Prostate gland (tissue), 2 donors: Measurements from ENCODE around the gene MT1G. TPM values are rescaled to one million over a fixed set of nuclear protein-coding genes. Genes with fewer than 3 reads are reported as not detected.

Experiments
- DNase-seq: peaks from one replicate; pipeline ENCODE4 v3.0.0-alpha.2; 2019; ENCODE audit warnings: low spot score
- H3K27ac ChIP-seq, 2 donors: fragments of 200-600 bp; sonication (generic); 2 replicates each; pipeline ENCODE4 v1.5.1; 2017 to 2019
- H3K27me3 ChIP-seq: fragments of 200-600 bp; sonication (generic); replicated peaks from 2 replicates; pipeline ENCODE4 v1.5.1; 2019; ENCODE audit not compliant: insufficient read depth
- H3K36me3 ChIP-seq, 2 donors: fragments of 200-600 bp; sonication (generic); 1 replicate in 1 of 2; 2 replicates in 1 of 2; pipeline versions ENCODE4 v1.5.1 to v1.8.1; 2017 to 2019
- H3K4me1 ChIP-seq: fragments of 200-600 bp; sonication (generic); replicated peaks from 2 replicates; pipeline ENCODE4 v1.5.1; 2019
- H3K4me3 ChIP-seq, 2 donors: fragments of 200-600 bp; sonication (generic); 2 replicates each; pipeline ENCODE4 v1.5.1; 2017 to 2019
- H3K9me3 ChIP-seq: fragments of 200-600 bp; sonication (generic); 2 replicates; pipeline ENCODE4 v1.5.1; 2017
- POLR2A ChIP-seq: fragments of 450-650 bp; IDR thresholded peaks from one replicate; pipeline ENCODE4 v1.6.1; 2016; ENCODE audit warnings: antibody characterized with exemption, mild to moderate bottlenecking
- POLR2AphosphoS5 ChIP-seq: sonication (generic); formaldehyde crosslinking; IDR thresholded peaks from one replicate; pipeline ENCODE4 v1.6.1; 2017; ENCODE audit warnings: antibody characterized with exemption
- WGBS: methylation state at CpG from one replicate; pipeline ENCODE4 v1.1.5; 2018; 5-methylcytosine and 5-hydroxymethylcytosine counted together
- intact Hi-C: fragments of 100-400 bp; cut with DNase I; formaldehyde crosslinking; loops from one replicate; pipeline ENCODE4 v1.14.2; 2022
- total RNA-seq, 2 donors: library from RNA; depleted of rRNA; stranded (reverse); fragments of >200 nt; gene quantifications; one replicate each; pipeline ENCODE4 v1.1.0, GENCODE V29; 2016
- TF ChIP-seq, protein P1 (sequence below), 4 experiments: fragments of 200-600 bp in 2 of 4; fragments of 450-650 bp in 2 of 4; sonication (generic) in 2 of 4; IDR thresholded peaks; 1 replicate in 3 of 4; 2 replicates in 1 of 4; pipeline ENCODE4 v1.5.1; 2016 to 2019; ENCODE audit warnings: antibody characterized with exemption in 4 of 4, mild to moderate bottlenecking in 2 of 4, moderate library complexity in 2 of 4

MT1G gene
- total RNA-seq, 2 donors from 2014 or later = 189 to 745 TPM

DNA sequence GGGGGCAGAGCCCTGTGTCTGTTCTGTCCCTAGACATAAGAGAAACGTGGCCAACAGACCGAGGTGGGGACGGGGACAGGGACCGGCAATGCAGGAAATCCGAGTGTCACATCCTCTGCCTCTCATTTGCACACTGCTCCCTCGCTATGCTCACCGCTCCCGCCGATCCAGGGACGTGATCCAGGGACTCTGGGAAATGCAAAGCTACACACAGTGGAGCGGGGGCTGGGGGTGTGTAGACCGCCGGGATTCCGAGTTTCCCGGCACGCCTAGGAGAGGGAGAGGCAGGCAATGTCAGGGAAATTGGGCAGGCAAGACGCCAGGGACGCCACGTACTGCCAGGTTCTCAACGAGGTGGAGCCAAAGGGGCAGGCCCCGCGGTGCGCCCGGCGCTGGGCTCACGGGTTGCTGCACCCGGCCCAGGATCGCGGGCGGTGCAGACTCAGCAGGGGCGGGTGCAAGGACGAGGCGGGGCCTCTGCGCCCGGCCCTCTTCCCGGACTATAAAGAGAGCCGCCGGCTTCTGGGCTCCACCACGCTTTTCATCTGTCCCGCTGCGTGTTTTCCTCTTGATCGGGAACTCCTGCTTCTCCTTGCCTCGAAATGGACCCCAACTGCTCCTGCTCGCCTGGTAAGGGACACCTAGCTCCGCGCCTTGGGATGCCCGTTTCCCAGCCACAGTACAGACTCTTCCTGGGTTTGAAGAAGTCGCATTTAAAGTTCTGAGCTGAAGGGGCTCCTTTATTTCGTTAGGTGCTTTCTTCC is 14.3 kb upstream of the MT1G start, which contains the start of gene MT1X:
MT1X (plus strand) TSS at position 532 of the 764 bp plus-strand sequence; CDS start at position 603, 71 bp downstream.
- DNase-seq = peak; percentile 96
- intact Hi-C loops = loop anchor here (5.0 kb wide), 1 partner anchor 75 kb away; the partner anchor contains the start of gene MT2A
- Histone ChIP-seq H3K36me3 (no peaks in the 10 kb centered on the region), H3K4me3 (peak within 1 kb of the TSS; percentile 46 to 47), H3K27me3 (no peaks in the 10 kb centered on the region), H3K27ac (peak within 1 kb of the TSS; percentile 62 to 76), H3K4me1 (no peaks in the 10 kb centered on the region), H3K9me3 (no peaks in the 10 kb centered on the region)
- TF ChIP-seq, protein P1, sequence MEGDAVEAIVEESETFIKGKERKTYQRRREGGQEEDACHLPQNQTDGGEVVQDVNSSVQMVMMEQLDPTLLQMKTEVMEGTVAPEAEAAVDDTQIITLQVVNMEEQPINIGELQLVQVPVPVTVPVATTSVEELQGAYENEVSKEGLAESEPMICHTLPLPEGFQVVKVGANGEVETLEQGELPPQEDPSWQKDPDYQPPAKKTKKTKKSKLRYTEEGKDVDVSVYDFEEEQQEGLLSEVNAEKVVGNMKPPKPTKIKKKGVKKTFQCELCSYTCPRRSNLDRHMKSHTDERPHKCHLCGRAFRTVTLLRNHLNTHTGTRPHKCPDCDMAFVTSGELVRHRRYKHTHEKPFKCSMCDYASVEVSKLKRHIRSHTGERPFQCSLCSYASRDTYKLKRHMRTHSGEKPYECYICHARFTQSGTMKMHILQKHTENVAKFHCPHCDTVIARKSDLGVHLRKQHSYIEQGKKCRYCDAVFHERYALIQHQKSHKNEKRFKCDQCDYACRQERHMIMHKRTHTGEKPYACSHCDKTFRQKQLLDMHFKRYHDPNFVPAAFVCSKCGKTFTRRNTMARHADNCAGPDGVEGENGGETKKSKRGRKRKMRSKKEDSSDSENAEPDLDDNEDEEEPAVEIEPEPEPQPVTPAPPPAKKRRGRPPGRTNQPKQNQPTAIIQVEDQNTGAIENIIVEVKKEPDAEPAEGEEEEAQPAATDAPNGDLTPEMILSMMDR (IDR thresholded peaks at IDR 0.05) = no peak
- TF ChIP-seq POLR2AphosphoS5 (peak; percentile 93), POLR2A (peak; percentile 90)
- WGBS = under 1% methylated on average over 37 of the region's 49 CpGs

DNA sequence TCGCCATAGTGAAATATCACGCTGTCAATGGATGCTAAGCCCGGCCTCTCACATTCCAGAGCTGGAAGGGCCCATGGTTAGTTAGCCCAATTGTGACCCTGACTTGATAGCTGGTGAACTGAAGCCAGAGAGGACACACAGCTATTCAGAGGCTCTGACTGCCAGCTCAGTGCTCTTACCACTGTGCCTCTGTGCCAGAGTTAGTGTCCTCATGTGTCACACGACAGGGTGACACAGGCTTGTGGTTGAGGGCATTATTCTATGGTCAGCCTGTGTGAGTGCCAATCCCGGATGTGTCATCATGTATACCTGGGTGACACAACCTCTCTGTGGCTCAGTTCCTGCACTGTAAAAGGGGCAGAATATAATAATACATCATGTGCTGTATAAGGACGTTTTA is 12.0 kb upstream of the MT1G start:
- Histone ChIP-seq H3K4me1 (no peaks in the 10 kb centered on the region), H3K36me3 (no peaks in the 10 kb centered on the region), H3K27ac (no peak overlapping the region), H3K27me3 (no peaks in the 10 kb centered on the region), H3K4me3 (no peak overlapping the region), H3K9me3 (no peaks in the 10 kb centered on the region)
- no peak for TF ChIP-seq POLR2A
- TF ChIP-seq, protein P1 (IDR thresholded peaks at IDR 0.05) = no peak
- TF ChIP-seq POLR2AphosphoS5 = no peak
- 83% methylated on average over 6 of the region's 6 CpGs for WGBS
- intact Hi-C loops = loop anchor here (5.0 kb wide), 1 partner anchor 73 kb away; the partner anchor contains the start of gene MT2A
- DNase-seq = no peak

DNA sequence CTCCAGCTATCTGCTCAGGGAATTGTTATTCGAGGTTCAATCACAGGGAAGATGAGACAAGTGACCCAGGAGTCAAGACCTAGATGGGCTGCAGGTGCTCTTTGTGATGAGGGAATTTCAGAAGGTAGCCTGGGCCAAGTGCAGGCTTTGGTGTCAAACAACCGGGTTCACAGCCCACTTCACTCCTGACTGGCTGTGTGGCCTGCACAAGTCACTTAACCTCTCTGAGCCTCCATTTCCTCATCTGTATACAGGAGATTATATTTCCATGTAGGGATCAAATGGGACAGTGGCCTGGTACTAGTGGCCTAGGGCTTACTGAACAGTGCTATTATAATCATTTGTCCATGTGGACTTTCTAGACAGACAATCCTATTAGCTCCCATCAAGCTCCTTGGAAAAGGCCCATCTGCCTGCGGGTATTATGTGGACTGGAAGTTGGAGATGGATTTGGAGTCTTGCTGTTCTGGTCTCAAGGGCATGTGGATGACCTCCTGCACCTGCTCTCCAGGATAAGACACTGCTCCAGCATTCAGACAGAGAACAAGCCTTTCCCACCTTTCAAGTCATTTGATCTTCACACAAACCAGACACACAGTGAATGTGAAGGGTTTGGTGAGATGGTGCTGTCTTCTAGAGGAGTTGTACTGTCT is 11.3 kb upstream of the MT1G start:
- TF ChIP-seq POLR2A (no peak), POLR2AphosphoS5 (no peak)
- TF ChIP-seq, protein P1 (IDR thresholded peaks at IDR 0.05) = no peak
- H3K4me3 ChIP-seq = no peak overlapping the region
- intact Hi-C loops = no loop called here
- 91% methylated on average over 3 of the region's 3 CpGs for WGBS
- H3K27ac ChIP-seq = no peak overlapping the region
- no peak for DNase-seq
- H3K9me3 ChIP-seq = no peaks in the 10 kb centered on the region
- no peaks in the 10 kb centered on the region for H3K27me3 ChIP-seq
- no peaks in the 10 kb centered on the region for H3K4me1 ChIP-seq
- H3K36me3 ChIP-seq = no peaks in the 10 kb centered on the region

DNA sequence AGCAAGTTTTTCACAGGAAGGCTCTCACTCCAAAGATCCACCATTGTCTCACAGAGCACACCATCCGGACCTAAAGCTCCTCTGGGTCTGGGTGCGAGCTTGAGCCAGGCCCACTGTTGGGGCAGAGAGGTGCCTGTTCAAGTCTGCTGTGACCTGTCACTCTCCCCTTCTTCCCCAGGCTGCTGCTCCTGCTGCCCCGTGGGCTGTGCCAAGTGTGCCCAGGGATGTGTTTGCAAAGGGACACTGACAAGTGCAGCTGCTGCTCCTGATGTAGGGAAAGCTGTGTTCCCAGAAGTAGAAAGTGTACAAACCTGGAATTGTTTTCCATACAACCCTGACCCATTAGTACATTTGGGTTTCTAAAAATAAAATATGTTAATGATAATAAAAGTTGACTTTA is 9.6 kb upstream of the MT1G start:
- intact Hi-C loops = no loop called here
- Histone ChIP-seq H3K4me1 (no peaks in the 10 kb centered on the region), H3K9me3 (no peaks in the 10 kb centered on the region), H3K4me3 (no peak overlapping the region), H3K27me3 (no peaks in the 10 kb centered on the region), H3K27ac (no peak overlapping the region), H3K36me3 (no peaks in the 10 kb centered on the region)
- TF ChIP-seq POLR2A = no peak
- TF ChIP-seq, protein P1 (IDR thresholded peaks at IDR 0.05) = no peak
- TF ChIP-seq POLR2AphosphoS5 = no peak
- WGBS = 78% methylated on average over 3 of the region's 3 CpGs
- DNase-seq = no peak
